ENCODE measurements around the gene MYB. TPM values are rescaled to one million over a fixed set of nuclear protein-coding genes. Genes with fewer than 3 reads are reported as not detected.

MYB gene
- total RNA-seq, 2 donors from 2014 or later = not detected

- H3K9me3 ChIP-seq = no peaks in the 10 kb centered on the region
- no peak for ATAC-seq (ENCODE audit: insufficient number of reproducible peaks, low FRiP score, low read depth)
- H3K4me3 ChIP-seq = no peak overlapping the region
- no peak for TF ChIP-seq CTCF (IDR thresholded peaks at IDR 0.05)
- no peaks in the 10 kb centered on the region for H3K4me1 ChIP-seq (ENCODE audit: control insufficient read depth in 1 of 2, low read depth in 2 of 2)
- no peaks in the 10 kb centered on the region for H3K36me3 ChIP-seq
- no peak overlapping the region for H3K27ac ChIP-seq
- H3K27me3 ChIP-seq (replicated peaks; ENCODE audit: insufficient read depth) = no peaks in the 10 kb centered on the region
- DNase-seq (ENCODE audit: low spot score) = no peak
These were observed 45.4 kb downstream of the MYB start for GRCh38 chr6:135226537-135226936.

- Histone ChIP-seq H3K9me3 (no peaks in the 10 kb centered on the region), H3K4me1 (ENCODE audit: control insufficient read depth in 1 of 2, low read depth in 2 of 2) (no peaks in the 10 kb centered on the region), H3K36me3 (no peaks in the 10 kb centered on the region), H3K4me3 (no peak overlapping the region), H3K27me3 (replicated peaks; ENCODE audit: insufficient read depth) (no peaks in the 10 kb centered on the region), H3K27ac (no peak overlapping the region)
- no peak for ATAC-seq (ENCODE audit: insufficient number of reproducible peaks, low FRiP score, low read depth)
- no peak for TF ChIP-seq CTCF (IDR thresholded peaks at IDR 0.05)
- no peak for DNase-seq (ENCODE audit: low spot score)
These were observed 46.2 kb downstream of the MYB start for GRCh38 chr6:135227349-135227748.

GRCh38 chr6:135227758-135228157 lies 46.6 kb downstream of the MYB start:
- H3K9me3 ChIP-seq = no peaks in the 10 kb centered on the region
- no peaks in the 10 kb centered on the region for H3K27me3 ChIP-seq (replicated peaks; ENCODE audit: insufficient read depth)
- no peaks in the 10 kb centered on the region for H3K36me3 ChIP-seq
- H3K4me1 ChIP-seq (ENCODE audit: control insufficient read depth in 1 of 2, low read depth in 2 of 2) = no peaks in the 10 kb centered on the region
- TF ChIP-seq CTCF (IDR thresholded peaks at IDR 0.05) = no peak
- H3K4me3 ChIP-seq = no peak overlapping the region
- ATAC-seq (ENCODE audit: insufficient number of reproducible peaks, low FRiP score, low read depth) (no peak), DNase-seq (ENCODE audit: low spot score) (no peak)
- H3K27ac ChIP-seq = no peak overlapping the region

- no peaks in the 10 kb centered on the region for H3K27me3 ChIP-seq (replicated peaks; ENCODE audit: insufficient read depth)
- no peak overlapping the region for H3K27ac ChIP-seq
- H3K36me3 ChIP-seq = no peaks in the 10 kb centered on the region
- H3K4me1 ChIP-seq (ENCODE audit: control insufficient read depth in 1 of 2, low read depth in 2 of 2) = no peaks in the 10 kb centered on the region
- no peaks in the 10 kb centered on the region for H3K9me3 ChIP-seq
- DNase-seq (ENCODE audit: low spot score) = no peak
- H3K4me3 ChIP-seq = no peak overlapping the region
- no peak for ATAC-seq (ENCODE audit: insufficient number of reproducible peaks, low FRiP score, low read depth)
- TF ChIP-seq CTCF (IDR thresholded peaks at IDR 0.05) = no peak
These were observed 47.4 kb downstream of the MYB start for GRCh38 chr6:135228486-135228885.

GRCh38 chr6:135229996-135230395 lies 48.9 kb downstream of the MYB start:
- DNase-seq (ENCODE audit: low spot score) (no peak), ATAC-seq (ENCODE audit: insufficient number of reproducible peaks, low FRiP score, low read depth) (no peak)
- Histone ChIP-seq H3K36me3 (no peaks in the 10 kb centered on the region), H3K4me1 (ENCODE audit: control insufficient read depth in 1 of 2, low read depth in 2 of 2) (no peaks in the 10 kb centered on the region), H3K27me3 (replicated peaks; ENCODE audit: insufficient read depth) (no peaks in the 10 kb centered on the region), H3K27ac (no peak overlapping the region), H3K4me3 (no peak overlapping the region), H3K9me3 (no peaks in the 10 kb centered on the region)
- no peak for TF ChIP-seq CTCF (IDR thresholded peaks at IDR 0.05)
